Fibroblast of pulmonary artery (primary cell): ENCODE data around the gene IL19.

ENCODE experiments used
- DNase-seq: peaks from one replicate; pipeline ENCODE4 v3.0.0-alpha.2; 2010; ENCODE audit warnings: low read depth
- H3K4me3 ChIP-seq: replicated peaks from 2 replicates; pipeline ENCODE4 v1.5.1; 2011; ENCODE audit warnings: low read depth, mild to moderate bottlenecking, control low read depth, low read length, moderate library complexity
- TF ChIP-seq, protein P1 (sequence below): IDR thresholded peaks from 2 replicates; pipeline ENCODE4 v1.5.1; 2011; ENCODE audit warnings: mild to moderate bottlenecking, control low read depth, low read length, inconsistent platforms; ENCODE audit errors: missing control alignments

The IL19 gene

DNA sequence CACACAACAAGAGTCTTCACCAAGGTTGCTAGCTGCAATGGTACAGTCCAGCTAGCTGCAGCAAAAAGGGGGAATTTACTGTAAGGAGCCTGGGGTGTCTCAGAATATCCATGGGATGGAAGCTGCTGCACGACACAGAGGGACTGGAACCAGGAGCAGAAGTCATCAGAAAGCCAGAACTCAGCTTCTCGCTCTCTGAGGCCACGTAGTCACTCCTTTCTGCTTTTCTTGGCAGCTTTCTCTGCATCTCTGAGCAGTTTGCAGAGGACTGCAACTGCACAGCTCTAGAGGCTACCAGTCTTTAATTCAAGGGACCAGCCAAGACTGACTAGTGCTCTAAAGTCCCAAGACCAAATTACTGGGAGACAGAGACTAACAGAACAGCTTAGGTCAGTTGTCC lies 28.7 kb downstream of the IL19 start:
- DNase-seq: no peak
- TF ChIP-seq, protein P1, sequence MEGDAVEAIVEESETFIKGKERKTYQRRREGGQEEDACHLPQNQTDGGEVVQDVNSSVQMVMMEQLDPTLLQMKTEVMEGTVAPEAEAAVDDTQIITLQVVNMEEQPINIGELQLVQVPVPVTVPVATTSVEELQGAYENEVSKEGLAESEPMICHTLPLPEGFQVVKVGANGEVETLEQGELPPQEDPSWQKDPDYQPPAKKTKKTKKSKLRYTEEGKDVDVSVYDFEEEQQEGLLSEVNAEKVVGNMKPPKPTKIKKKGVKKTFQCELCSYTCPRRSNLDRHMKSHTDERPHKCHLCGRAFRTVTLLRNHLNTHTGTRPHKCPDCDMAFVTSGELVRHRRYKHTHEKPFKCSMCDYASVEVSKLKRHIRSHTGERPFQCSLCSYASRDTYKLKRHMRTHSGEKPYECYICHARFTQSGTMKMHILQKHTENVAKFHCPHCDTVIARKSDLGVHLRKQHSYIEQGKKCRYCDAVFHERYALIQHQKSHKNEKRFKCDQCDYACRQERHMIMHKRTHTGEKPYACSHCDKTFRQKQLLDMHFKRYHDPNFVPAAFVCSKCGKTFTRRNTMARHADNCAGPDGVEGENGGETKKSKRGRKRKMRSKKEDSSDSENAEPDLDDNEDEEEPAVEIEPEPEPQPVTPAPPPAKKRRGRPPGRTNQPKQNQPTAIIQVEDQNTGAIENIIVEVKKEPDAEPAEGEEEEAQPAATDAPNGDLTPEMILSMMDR: no peak
- H3K4me3 ChIP-seq: no peak overlapping the region

- peak; percentile 21 for DNase-seq
- TF ChIP-seq, protein P1: no peak
- no peak overlapping the region for H3K4me3 ChIP-seq
Observed at GRCh38 chr1:206800411-206800810, 29.8 kb downstream of the IL19 start.

DNA sequence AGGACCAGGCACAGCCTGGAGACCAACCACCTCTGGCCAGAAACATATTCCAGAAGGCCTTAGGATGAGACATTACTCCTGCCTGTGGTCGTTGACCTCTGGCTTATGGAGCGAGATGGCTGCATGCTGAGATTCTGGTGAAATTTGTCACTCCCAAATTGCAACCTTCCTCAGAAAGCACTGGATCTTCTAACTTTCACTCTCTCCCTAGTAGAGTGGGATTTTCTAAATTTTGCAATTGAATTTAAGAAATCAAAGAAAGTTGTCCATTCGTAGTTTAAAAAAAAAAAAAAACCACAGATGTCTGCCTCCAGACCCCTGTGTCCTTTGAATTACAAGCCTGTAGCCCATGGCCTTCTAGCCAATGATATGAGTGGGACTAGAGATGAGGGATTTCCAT lies 30.3 kb downstream of the IL19 start:
- TF ChIP-seq, protein P1: no peak
- no peak for DNase-seq

GRCh38 chr1:206801467-206801866 lies 30.9 kb downstream of the IL19 start:
- no peak for DNase-seq
- H3K4me3 ChIP-seq: no peak overlapping the region
- TF ChIP-seq, protein P1: no peak

More for the DNA sequence above, 30.3 kb downstream of the IL19 start:
- no peak overlapping the region for H3K4me3 ChIP-seq

- DNase-seq: no peak
- TF ChIP-seq, protein P1: no peak
- H3K4me3 ChIP-seq: no peak overlapping the region
Observed at GRCh38 chr1:206802401-206802800, 31.8 kb downstream of the IL19 start.

DNA sequence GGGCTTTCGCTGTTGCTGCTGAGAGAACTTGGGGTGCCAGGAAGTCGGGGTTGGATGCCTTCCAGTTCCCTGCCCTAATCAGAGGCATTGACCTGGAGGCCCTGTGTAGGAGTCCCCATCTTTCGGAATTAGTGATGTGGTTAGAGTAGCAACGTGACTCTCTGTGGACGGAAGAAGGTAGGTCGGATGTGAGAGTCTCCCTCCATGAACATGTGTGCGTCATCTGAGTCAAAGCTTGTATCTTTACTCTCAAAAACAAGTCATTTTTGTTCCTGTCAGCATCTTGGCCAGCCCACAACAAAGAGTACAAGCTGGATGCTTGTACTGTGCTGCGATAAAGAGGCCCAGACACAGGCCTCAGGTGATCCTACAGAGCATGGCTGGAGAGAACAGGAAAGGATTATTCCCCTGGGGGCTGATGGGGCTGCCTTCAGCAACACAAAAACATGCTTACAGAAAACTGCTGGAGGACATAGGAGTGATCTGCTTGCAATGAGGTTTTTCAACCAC lies 32.7 kb downstream of the IL19 start:
- DNase-seq: peak; percentile 29
- H3K4me3 ChIP-seq: no peak overlapping the region
- TF ChIP-seq, protein P1: no peak

DNA sequence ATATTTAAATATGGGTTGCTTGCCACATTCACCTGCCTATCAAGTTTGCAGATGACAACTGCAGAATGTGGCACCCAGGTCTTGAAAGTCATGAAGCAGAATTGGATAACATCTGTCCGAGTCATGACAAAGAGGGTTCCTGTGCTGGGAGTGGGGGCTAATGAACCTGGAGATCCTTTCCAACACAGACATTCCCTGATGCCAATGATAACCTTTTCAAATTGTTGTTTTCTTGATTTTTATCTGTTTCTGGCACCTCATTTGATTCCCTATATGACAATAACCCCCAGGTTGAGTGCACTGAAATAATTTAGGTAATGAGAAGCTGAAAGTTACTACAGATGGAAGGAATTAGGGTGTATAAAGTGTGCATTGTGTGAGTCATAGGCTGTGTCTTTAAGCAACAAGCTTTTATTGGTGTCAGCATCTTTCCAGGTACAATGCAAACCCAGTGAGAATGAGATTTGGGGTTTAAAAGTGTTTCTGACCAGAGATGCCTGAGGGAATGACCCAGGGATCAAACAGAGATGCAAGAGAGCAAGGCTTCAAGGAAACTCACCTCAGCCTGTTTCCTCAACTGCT lies 33.7 kb downstream of the IL19 start:
- TF ChIP-seq, protein P1: no peak
- DNase-seq: no peak
- no peak overlapping the region for H3K4me3 ChIP-seq
